ENCODE measurements around the gene CNTN4.

The CNTN4 gene

DNA sequence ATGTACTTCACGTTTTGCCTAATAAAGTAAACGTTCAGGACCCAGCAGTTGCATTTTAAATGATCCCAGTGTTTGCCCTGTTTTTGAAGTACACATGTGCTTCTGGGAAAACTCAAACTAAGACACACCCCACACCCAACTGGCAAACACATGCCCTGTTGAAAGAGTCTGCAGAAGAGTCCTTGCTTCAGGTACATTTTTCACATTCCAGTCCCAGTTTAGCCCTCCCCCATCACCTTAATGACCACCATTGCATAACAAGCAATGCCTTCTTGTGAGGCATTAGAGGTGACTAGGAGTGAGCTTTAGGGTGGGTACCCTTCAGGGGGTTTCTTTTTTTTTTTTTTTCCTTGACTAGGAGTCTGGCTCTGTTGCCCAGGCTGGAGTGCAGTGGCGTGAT lies 322.3 kb downstream of the CNTN4 start:
- DNase-seq = no peak

DNA sequence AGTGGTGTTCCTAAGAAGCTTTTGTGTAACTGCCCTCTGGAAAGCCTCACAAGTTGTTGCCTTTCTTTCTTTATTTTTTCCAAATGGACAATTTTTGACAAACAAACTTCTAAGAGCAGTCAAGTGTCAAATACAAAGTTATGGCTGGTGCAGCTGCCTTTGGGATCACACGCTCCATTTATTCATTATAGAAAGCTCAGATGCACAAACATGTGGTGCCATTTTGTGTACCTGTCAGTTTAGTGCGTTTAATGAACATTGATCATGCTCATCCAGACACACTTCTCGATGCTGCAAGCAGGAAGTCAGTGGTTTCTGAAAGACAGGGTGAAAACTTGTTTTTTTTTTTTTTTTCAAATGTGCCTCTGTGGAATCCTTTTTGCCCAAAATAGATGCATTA lies 324.5 kb downstream of the CNTN4 start:
- peak in 2 of 3 experiments; percentile 7 to 27 for DNase-seq

DNA sequence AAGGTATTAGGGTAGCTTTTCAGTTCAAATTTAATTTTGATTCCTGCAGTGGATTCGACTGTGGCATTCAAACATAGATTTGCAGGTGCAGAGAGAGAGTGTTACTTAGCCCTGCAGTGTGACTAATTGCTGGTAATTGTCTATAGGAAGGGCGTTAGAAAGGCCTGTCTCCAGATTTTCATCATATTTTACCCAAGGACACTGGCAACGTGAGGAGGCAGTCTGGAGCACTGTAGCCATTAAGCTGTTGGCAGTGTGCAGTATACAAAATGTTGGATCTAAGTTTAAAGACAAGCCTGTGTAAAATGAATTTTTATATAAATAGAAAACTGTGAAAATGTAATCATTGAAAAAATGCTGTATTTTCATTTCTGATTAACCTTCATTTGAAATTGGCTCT lies 342.9 kb downstream of the CNTN4 start:
- DNase-seq = peak in 2 of 3 experiments; percentile 11 to 34

DNA sequence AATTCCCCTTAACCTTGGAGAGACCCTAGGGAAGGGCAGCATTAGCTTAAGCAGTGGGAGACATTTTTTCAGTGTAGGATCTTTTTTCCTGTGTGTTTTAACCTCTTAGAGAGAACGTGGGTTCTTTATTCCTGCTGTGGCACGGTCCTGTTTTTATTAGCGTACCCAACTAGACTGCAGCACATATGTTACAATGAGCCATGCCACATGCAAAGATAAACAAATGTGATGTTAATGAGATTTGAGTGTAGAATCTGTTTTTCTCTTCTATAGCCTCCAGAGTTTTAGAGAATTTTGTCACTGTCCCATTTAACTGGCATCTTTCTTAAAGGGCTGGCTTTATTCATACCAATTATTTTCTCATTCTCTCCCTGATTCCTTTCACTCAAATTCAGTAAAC lies 347.5 kb downstream of the CNTN4 start:
- DNase-seq = no peak

DNA sequence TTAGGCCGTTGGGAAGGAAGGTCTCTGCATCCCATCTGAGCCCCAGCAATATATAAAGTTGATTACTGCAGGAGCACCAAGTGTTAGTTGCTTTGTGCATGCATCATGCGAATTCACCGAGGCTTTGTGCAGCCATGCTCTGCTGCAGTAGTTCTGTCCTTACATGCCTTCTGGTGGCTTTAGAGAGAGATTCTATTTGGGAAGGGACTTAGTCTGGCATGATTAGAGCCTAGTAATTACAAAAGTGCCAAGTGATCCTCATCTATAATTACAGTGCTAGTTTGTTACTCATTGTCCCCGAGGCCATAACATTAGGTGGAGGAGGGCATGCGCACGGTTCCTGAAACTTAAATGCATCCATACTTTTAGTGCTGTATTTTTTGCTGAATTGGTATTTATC lies 353.6 kb downstream of the CNTN4 start:
- DNase-seq = peak in 2 of 3 experiments; percentile 43 to 84

DNA sequence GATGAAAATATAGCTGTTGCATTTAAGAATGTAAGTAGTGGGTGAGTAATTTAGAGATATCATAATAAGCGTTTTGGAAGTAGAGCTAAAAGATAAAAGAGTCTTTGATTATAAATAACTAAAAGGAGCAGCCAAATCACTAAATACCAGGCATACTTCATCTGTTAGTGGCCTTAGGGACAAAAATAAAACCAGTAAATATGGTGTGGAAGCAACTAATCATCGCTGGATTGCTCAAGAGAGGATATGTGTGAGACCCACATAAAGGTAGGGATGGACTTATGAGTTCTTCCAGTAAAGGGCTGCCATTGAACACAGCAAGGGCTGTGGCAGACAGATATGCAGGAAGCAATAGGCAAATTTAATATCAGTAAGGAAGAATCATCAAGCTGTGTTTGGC lies 356.2 kb downstream of the CNTN4 start:
- DNase-seq = no peak

DNA sequence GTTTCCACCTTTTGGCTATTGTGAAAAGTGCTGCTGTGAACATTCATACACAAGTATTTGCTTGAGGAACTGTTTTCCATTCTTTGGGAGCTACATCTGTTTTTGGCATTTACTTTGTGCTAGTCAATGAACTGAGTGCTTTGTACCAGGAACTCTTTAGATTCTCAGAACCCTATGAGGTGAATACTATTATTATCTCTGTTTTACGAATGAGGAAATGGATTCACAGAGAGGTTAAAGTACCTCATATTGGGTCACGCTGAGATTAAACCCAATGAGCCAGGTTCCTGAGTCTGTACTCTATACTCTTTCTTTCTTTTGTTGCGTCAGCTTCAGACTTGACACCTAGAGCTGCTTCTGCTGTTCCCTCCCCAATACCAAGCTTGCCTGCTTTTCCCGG lies 358.1 kb downstream of the CNTN4 start:
- no peak for DNase-seq

DNA sequence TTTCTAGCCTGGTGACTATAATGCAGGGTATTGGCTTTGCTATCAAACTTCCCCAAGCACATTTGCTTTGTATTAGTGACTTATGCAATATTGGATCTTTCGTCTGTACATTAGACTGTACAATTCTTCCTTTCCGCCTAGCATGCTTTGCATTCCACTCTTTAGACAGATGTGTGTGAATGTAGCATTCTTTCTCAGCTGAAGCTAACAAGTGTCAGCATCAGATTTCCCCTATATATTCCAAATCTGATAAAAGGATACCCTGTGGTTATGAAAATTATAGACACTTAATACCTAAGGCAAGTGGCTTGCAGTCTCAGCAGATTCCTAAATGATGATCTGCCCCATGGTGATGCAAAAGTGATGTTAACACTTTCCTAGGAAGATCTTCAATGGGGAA lies 360.1 kb downstream of the CNTN4 start:
- no peak for DNase-seq

DNA sequence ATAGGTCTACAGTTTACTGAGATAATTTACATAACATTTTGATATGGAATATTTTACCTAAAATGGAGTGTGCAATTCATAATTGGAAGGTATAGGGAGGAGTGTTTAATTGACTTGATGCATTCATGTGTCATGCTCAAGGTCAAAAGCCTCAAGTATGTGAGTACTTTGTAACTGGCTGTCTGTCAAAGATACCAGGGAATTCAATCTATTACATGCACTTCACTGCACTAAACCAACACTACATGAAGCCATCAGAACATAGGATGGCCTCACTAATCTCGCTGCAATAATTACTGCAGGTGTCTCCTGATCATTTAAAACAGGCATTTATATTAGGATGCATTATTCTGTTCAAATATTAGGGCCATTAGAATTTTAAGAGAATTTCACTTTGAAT lies 367.2 kb downstream of the CNTN4 start:
- peak in 2 of 3 experiments; percentile 11 to 73 for DNase-seq

DNA sequence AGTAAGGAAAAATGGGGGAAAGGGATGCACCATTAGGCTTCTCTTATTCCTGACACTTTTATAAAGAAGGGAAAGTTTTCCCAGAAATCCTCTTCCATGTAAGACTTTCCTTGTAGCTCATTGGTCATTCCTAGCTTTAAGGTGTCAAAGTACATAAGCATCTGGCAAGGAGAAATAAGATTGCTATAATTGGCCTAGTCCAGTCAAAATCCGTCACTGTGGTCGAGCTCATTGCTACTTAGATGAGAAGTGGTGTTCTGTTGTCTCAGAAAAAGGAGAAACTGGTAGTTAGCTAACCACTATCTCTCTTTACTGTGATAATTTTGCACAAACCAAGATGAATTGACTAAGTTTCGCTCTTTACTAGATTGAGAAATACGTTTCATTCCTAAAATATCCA lies 370.1 kb downstream of the CNTN4 start:
- DNase-seq = no peak

DNA sequence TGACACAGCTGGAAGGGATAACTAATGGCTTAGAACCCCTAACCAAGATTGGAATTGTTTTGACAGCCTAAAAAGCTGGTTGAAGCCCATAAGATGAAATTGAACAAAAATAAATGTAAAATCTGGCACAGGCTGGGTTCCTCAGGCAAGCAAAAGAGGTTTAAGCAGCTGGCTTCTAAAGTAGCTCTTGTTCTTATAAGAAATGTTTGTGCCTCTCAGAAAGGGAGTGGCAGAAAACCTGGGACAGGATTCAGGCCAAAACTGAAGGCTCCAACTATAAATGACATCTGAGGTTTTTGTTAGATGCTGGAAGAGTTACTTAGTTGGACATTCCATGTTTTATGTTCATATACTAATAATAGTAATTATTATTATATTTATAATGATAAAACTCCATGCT lies 378.3 kb downstream of the CNTN4 start:
- no peak for DNase-seq

DNA sequence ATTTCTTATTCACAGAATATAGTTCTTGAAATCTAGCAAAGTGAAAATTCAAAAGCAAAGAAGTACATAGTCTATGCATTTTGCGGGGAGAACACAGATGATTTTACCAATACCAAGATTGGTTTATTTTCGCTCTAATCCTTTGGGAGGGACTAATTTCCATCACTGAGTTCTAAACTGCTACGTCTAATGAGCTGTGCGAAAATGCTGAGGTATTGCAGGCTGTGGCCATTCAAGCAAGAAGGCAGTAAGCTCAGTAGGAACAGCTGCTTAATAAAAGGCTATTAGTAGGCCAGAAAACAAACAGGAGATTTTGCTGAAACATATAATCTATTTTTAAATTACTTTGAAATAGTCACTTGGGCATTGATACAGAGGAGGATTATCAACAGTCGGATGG lies 379.0 kb downstream of the CNTN4 start:
- DNase-seq = peak in 2 of 3 experiments; percentile 28 to 66

DNA sequence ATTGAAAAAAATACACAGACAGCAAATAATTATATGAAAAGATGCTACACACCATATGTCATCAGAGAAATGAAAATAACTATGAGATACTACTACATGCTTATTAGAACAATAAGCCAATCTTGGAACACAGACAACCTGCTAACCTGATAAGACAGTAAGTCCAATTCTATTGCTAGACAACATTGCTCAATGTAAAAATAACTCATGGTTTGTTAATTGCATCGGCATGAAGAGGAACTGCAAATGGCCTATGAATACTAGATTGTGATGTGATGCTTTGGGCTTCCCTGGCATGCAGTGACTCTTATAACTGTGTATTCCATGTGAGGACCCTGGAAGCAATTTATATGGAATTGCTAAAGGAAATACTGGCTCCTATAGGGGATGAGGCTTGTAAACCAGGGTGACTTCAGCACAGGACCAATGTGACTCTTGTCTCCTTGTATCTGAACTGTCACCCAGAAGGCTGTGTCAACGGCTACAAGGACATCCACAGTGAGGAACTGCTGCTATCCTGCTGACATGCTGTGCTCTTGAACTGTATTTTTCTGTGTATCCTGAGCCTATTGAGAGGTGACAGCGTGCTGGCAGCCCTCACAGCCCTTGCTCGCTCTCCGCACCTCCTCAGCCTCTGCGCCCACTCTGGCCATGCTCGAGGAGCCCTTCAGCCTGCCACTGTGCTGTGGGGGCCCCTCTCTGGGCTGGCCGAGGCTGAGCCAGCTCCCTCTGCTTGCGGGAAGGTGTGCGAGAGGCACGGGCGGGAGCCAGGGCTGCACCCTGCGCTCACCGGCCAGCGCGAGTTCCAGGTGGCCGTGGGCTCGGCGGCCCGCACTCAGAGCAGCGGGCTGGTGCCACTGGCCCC lies 385.7 kb downstream of the CNTN4 start:
- DNase-seq = no peak

DNA sequence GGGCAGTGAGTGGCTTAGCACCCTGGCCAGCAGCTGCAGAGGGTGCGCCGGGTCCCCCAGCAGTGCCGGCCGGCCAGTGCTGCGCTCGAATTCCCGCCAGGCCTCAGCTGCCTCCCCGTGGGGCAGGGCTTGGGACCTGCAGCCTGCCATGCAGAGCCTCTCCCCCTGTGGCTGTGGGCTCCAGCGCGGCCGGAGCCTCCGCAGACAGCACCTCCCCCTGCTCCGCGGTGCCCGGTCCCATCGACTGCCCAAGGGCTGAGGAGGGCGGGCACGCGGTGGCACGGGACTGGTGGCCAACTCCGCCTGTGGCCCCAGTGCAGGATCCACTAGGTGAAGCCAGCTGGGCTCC lies 386.3 kb downstream of the CNTN4 start:
- DNase-seq = no peak

DNA sequence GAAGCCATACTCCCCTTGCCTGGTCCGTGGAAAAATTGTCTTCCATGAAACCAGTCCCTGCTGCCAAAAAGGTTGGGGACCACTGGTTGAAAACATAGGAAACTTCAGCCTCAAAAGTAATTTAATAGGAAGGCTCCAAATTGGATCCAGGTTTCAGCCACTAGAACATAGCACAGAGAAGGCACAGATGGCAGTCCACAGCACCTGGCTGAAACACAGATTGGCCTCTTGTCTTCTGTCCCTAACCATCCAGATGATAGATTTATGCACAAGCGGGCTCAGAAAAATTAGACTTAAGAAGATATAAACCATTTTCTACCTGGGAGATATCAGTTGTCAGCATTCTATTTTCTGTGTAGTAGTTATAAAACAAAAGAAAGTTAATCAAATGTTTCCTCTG lies 397.1 kb downstream of the CNTN4 start:
- no peak for DNase-seq

DNA sequence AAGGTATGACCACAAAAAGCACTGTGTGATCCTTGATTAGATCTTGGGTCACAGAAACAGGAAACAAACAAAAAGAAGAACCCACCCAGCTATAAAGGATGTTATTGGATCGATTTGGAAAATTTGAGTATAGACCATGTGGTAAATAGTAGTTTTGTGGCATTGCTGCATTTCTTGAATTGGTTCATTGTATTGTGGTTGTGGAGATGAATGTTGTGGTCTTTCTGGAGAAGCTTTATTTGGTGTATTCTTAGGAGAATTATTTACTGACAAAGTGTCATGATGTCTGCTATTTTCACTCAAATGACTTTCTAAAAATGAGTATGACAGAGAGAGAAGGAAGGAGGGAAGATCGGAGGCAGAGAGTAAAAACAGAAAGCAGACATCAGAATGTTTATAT lies 406.2 kb downstream of the CNTN4 start:
- DNase-seq = no peak

DNA sequence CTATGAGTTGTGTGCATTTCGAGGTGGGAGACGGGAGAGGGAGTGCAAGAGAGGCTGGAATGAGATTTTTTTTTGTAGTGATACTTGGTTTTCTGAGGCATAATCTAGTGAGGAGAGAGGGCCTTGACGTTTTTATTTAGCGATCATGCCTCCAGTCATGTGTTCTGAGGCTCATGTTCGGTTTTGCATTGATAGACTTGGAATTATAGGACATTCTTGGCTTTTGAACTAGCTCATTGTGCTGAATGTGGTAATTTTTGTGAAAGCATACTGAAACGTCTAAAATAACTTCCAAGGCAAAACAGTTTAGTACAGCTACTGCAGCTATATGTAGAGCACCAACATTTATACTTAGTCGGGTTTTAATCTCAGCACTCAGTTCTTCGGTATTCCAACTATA lies 408.1 kb downstream of the CNTN4 start:
- no peak for DNase-seq

DNA sequence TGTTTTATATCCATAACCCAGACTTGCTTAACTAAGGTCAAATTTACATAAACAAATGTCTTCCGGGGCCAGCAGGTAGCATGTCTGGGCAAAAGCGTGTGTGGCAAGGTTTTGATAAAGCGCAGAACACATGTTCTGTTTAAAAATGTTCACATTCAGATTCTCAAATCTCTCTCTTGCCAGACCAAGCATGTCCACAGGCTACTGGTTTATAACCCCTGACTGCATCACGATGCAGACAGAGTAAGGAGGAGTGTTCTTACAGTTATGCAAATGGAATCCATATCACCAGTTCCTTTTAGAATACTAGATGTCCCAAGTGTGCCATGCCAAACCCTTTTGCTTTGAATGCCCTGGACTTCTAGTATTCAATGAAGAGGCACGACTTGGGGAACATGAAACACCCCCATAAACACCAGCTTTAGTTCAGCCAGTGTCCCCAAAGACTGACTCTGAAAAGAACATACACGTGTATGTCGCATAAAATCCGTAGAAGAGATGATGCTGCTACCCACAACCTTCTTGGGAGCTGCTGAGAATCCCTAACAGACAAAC lies 412.0 kb downstream of the CNTN4 start:
- DNase-seq = peak in 1 of 3 experiments; percentile 38

DNA sequence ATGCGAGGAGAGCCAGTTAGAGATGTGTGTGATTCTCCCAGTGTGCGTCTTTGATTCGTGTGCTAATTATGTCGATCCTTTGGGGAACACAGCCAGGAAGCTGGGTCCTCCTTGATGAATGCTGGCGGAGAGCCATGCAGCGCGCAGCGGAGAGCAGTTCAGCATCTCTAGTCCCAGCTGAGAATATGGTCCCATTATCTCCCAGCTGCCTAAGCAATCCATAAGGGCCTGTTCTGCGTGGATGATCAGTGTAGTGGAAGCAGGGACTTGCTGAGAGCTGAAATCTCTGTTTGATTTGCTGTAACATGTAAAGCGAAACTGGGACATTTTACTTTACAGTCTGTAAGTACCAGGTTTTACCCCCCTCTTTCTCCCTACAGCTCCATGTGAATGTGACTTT lies 412.7 kb downstream of the CNTN4 start:
- DNase-seq = peak; percentile 67 to 88 (median 87)

DNA sequence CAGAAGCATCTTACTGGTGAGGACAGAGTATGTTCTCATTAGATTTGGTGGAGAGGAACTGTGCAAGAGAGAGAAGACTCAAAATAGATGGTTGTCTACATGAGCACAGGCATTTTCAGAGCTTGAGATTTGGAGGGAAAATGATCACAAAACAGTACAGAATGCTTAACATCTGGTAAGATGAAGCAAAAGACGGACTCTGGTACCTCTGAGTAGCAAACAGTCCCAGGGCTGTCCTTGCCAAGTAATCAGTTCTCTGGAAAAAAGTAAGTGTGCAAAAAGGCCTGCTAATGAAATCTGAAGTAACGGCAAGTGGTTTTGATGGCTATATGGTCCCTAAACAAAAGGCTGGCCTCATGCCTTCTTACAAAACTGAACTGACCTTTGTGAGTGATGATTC lies 414.2 kb downstream of the CNTN4 start:
- DNase-seq = peak in 1 of 3 experiments; percentile 6

DNA sequence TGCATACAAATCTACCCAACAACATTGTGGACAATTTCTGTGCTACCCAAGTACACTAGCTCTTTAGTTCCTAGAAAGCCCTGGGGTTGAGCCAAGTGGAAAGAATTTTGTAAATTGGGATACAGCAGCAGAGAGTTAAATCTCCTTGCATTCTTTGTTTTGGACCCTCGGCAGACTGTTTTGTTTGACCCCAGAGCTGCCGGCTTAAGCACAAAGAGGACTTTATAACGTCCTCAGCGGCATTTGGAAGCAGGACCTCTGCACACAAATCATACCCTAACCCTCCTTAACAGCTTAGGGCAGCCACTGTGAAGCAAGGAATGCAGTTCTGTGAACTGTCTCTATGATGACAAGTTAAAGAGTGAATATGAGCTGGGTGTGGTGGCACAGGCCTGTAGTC lies 415.3 kb downstream of the CNTN4 start:
- no peak for DNase-seq

DNA sequence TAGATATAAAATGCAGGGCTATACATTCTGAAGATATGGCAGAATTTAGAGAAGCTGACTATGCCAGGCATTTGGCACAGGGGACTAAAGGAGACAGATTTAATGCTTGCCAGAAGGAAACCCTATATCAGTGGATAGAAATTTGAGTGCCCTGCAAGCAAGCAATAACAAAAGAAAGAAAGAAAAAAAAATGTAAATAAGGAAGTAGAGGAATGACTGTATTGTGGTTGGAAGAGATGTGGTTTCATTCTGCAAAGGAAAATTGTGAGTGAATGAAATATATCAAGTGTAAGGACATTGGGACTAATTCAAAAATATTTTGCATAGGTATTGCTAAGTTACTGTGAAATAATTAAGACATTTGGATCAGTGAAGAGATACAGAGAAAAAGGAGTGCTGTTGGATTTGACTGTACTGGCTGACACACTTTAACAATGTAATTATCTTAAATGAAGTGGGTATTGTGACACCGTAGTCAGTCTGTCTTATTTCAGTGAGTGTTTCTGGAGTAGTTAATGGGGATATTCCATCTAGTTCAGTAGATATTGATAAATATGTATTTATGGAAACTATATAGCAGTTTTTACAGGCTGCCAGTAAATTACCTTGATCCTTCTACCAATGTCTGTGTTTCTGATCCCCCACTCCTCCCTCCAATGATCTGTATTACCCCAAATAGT lies 418.2 kb downstream of the CNTN4 start:
- DNase-seq = peak in 1 of 3 experiments; percentile 17

DNA sequence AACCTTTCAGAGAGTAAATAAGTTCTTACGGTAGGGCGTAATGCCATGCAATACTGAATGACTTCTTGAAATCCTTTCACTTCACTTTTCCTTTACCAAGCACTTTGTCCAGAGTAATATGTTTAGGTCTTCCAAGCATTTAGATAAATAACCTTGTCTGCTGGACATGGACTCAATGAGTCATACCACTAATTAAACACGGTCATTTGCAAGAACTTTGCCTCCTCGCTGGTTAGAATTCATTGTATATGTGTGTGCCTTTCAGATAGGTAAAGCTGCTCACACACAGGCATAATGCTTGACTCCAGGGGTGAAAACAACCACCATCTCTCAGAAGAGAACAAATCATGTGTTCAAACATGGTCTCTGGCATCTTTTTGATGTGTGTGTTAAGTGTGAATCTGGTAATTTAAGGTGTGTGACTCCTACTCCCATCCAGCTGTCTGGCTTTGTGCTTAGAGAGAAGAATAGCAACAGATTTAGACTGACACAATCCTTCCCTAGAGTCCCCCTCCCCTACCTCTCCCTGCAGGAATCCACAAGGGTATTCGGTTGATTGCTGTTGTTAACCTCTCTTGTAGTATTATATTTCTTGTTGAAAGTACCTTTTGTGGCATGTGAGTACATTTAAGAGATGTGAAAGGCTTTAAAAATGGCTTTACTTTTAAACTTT lies 419.0 kb downstream of the CNTN4 start:
- peak in 2 of 3 experiments; percentile 14 to 36 for DNase-seq

All from NCI-H1417 (cell line).